ENCODE data around the gene SP4.

SP4 gene

GRCh38 chr7:21472029-21472428 lies 44.1 kb downstream of the SP4 start:
- TF ChIP-seq, protein P1, sequence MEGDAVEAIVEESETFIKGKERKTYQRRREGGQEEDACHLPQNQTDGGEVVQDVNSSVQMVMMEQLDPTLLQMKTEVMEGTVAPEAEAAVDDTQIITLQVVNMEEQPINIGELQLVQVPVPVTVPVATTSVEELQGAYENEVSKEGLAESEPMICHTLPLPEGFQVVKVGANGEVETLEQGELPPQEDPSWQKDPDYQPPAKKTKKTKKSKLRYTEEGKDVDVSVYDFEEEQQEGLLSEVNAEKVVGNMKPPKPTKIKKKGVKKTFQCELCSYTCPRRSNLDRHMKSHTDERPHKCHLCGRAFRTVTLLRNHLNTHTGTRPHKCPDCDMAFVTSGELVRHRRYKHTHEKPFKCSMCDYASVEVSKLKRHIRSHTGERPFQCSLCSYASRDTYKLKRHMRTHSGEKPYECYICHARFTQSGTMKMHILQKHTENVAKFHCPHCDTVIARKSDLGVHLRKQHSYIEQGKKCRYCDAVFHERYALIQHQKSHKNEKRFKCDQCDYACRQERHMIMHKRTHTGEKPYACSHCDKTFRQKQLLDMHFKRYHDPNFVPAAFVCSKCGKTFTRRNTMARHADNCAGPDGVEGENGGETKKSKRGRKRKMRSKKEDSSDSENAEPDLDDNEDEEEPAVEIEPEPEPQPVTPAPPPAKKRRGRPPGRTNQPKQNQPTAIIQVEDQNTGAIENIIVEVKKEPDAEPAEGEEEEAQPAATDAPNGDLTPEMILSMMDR (IDR thresholded peaks at IDR 0.05; ENCODE audit: insufficient read depth, low read length) = no peak
- TF ChIP-seq POLR2AphosphoS5 (IDR thresholded peaks at IDR 0.05; ENCODE audit: low read depth) = no peak
- TF ChIP-seq, protein P2, sequence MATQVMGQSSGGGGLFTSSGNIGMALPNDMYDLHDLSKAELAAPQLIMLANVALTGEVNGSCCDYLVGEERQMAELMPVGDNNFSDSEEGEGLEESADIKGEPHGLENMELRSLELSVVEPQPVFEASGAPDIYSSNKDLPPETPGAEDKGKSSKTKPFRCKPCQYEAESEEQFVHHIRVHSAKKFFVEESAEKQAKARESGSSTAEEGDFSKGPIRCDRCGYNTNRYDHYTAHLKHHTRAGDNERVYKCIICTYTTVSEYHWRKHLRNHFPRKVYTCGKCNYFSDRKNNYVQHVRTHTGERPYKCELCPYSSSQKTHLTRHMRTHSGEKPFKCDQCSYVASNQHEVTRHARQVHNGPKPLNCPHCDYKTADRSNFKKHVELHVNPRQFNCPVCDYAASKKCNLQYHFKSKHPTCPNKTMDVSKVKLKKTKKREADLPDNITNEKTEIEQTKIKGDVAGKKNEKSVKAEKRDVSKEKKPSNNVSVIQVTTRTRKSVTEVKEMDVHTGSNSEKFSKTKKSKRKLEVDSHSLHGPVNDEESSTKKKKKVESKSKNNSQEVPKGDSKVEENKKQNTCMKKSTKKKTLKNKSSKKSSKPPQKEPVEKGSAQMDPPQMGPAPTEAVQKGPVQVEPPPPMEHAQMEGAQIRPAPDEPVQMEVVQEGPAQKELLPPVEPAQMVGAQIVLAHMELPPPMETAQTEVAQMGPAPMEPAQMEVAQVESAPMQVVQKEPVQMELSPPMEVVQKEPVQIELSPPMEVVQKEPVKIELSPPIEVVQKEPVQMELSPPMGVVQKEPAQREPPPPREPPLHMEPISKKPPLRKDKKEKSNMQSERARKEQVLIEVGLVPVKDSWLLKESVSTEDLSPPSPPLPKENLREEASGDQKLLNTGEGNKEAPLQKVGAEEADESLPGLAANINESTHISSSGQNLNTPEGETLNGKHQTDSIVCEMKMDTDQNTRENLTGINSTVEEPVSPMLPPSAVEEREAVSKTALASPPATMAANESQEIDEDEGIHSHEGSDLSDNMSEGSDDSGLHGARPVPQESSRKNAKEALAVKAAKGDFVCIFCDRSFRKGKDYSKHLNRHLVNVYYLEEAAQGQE (IDR thresholded peaks at IDR 0.05; ENCODE audit: insufficient replicate concordance, low read depth) = peak; percentile 68
- Histone ChIP-seq H3K4me3 (replicated peaks; ENCODE audit: insufficient read depth, low read length) (no peak overlapping the region), H3K27ac (replicated peaks) (no peak overlapping the region), H3K27me3 (ENCODE audit: insufficient read depth, poor library complexity, severe bottlenecking) (no peaks in the 10 kb centered on the region)
- DNase-seq (ENCODE audit: low read depth in 1 of 2, low spot score in 1 of 2) = no peak

DNA sequence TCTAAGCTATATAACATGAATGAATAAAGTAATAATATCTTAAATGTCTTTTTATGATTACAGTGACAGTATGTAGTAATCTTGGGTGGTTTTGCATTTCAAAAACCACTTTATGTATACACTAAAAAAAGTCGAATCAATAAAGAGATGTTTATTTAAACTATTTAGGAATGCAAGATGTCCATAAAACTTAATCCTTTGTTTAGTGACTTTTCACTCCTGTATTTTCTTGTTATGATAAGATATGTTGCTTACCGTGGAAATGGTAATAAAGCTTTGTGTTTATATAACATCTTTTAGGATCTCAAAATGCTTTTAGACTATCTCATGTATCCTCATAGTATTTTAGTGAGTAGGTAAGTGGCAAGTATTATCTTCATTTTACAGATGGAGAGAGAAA lies 48.5 kb downstream of the SP4 start:
- DNase-seq (ENCODE audit: low read depth in 1 of 2, low spot score in 1 of 2) = no peak
- H3K27ac ChIP-seq (replicated peaks) = no peak overlapping the region
- TF ChIP-seq POLR2AphosphoS5 (IDR thresholded peaks at IDR 0.05; ENCODE audit: low read depth) = no peak
- H3K27me3 ChIP-seq (ENCODE audit: insufficient read depth, poor library complexity, severe bottlenecking) = no peaks in the 10 kb centered on the region
- no peak overlapping the region for H3K4me3 ChIP-seq (replicated peaks; ENCODE audit: insufficient read depth, low read length)

GRCh38 chr7:21480693-21481403 lies 53.0 kb downstream of the SP4 start:
- no peak overlapping the region for H3K4me3 ChIP-seq (replicated peaks; ENCODE audit: insufficient read depth, low read length)
- no peaks in the 10 kb centered on the region for H3K27me3 ChIP-seq (ENCODE audit: insufficient read depth, poor library complexity, severe bottlenecking)
- H3K27ac ChIP-seq (replicated peaks) = no peak overlapping the region
- no peak for DNase-seq (ENCODE audit: low read depth in 1 of 2, low spot score in 1 of 2)
- TF ChIP-seq GABPA (IDR thresholded peaks at IDR 0.05; ENCODE audit: low read depth) (no peak), SPI1 (IDR thresholded peaks at IDR 0.05; ENCODE audit: borderline replicate concordance, low read depth) (no peak), POLR2AphosphoS5 (IDR thresholded peaks at IDR 0.05; ENCODE audit: low read depth) (no peak)
- TF ChIP-seq, protein P2 (IDR thresholded peaks at IDR 0.05; ENCODE audit: insufficient replicate concordance, low read depth) = no peak
- TF ChIP-seq, protein P1 (IDR thresholded peaks at IDR 0.05; ENCODE audit: insufficient read depth, low read length) = no peak

DNA sequence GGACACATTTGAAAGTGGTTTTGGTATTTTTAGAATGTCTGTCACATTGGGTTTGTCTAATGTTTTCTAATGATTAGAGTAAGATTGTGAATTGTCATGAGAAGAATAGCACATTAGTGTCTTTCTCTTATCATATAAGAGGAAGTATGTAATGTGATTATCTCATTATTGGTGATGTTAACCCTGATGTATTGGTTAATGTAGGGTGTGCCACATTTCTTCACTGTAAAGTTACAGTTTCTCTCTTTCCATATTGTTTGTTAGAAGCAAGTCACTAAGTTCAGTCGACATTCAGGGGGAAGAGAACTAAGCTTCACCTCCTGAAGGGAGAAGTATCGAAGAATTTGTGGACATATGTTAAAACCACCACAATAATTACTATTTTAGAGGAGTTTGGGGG lies 58.6 kb downstream of the SP4 start:
- Histone ChIP-seq H3K4me3 (replicated peaks; ENCODE audit: insufficient read depth, low read length) (no peak overlapping the region), H3K27me3 (ENCODE audit: insufficient read depth, poor library complexity, severe bottlenecking) (no peaks in the 10 kb centered on the region), H3K27ac (replicated peaks) (no peak overlapping the region)
- no peak for TF ChIP-seq POLR2AphosphoS5 (IDR thresholded peaks at IDR 0.05; ENCODE audit: low read depth)
- TF ChIP-seq SPI1 (IDR thresholded peaks at IDR 0.05; ENCODE audit: borderline replicate concordance, low read depth) = no peak
- TF ChIP-seq, protein P2 (IDR thresholded peaks at IDR 0.05; ENCODE audit: insufficient replicate concordance, low read depth) = no peak
- no peak for TF ChIP-seq GABPA (IDR thresholded peaks at IDR 0.05; ENCODE audit: low read depth)
- TF ChIP-seq, protein P1 (IDR thresholded peaks at IDR 0.05; ENCODE audit: insufficient read depth, low read length) = no peak
- DNase-seq (ENCODE audit: low read depth in 1 of 2, low spot score in 1 of 2) = no peak

All from HL-60 (cell line).